Stimulated activated CD4-positive, alpha-beta T cell treated with anti-CD3 and anti-CD28 coated beads, Interleukin-15, amount 100 ng/mL, for 48 hours (primary cell): Measurements from ENCODE around the gene C1QTNF8.

Source experiments
- DNase-seq, 2 donors: peaks; one replicate each; pipeline ENCODE4 v3.0.0-alpha.2; 2020; ENCODE audit warnings: low read depth in 2 of 2

Gene C1QTNF8

DNA sequence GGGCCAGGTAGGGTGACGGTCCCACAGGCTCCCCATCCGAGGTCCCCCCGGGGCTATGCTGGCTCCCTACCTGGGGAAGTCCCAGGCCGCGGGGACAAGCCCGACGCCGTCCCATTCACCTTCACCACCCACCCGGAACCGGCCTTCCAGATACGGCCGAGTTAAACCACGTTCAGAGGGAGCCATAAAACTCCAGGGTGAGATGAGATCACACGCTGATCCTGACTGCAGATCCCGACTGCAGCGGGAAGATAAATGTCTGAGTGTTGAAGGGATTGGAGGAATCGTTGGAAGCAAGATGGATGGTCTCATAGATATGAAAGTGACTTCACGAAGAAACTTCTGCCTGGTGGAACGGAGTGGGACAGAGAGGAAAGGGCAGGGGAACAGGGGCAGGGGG lies 13.6 kb upstream of the C1QTNF8 start:
- DNase-seq, result no peak

DNA sequence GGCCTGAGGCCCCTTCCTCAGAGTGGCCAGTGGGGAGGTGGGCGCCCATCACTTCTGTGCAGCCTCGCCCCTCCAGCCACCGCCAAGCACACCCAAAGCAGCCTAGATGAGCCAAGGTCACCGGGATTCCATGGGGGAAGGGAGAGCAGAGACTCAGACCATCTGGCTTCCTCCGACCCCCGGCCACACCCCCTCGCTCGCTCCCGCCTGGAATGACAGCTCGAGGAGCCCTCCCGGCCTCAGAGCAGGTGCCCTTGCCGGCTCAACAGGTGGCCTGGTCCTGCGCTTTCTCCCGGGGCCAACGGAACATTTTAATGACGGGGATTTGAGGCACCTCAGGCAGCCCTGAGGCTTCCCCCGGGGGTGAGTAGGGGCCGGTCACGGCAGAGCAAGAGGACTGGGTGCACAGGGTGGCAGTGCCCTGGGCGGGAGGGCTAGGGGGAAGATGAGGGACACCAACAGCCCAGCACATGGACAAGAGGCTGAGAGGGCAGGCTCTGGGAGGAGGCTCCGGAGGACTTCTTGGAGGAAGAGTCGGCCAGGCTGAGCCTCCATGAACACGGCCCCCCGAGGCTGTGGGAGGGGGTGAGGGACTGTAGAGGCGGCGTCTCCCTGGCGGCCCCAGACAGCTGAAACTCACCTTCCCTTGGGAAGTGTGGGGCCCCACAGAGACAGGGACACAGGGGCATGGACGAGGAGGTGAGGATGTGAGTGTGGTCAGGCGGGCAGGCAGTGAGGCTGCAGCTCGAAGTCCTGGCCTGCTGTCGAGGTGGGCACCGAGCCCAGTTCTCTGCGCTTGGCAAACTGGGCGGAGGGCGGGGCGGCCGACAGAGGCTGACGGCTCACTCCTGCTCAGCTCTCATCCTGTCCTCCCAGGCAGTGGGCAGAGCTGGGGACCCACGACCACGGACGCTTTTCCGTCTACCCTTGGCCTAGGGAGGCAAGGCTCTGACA lies 12.5 kb upstream of the C1QTNF8 start:
- DNase-seq, result no peak

DNA sequence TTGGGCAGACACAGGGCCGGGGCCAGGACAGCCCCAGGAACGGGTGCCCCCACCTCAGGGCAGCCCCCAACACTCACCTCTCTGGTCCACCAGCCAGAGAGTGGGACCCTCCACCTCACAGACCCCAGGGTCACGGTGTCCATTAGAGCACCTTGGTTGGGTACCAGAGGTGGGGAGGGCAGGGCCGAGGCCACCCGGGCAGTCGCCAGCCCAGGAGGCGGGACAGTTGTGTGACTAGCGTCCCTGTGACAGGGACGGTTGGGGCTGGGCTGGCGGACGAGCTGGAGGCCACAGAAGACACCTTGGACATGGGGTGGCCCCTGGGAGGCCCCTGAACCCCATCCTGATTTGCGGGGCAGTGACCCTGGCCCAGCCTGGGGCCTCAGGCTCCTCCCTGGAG lies 11.7 kb upstream of the C1QTNF8 start:
- DNase-seq, result no peak

DNA sequence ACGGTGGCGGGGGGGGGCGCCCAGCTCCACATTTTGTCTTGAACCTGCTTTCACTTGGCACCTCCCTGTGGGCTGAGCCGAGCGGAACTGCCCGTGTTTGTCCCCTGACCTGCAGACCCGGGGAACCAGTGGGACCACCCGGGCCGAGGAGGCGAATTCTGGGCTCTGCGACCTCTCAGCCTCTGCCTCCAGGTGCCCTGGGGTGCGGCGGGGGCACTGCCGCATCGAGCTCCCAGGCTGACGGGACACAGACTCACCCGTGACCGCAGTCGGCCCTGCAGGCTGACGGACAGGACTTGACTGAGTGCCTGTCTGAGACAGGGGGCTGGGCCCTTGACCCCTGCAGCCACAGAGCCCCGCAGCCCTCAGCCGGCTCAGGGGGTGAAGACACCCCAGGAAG lies 11.1 kb upstream of the C1QTNF8 start:
- DNase-seq, result no peak

DNA sequence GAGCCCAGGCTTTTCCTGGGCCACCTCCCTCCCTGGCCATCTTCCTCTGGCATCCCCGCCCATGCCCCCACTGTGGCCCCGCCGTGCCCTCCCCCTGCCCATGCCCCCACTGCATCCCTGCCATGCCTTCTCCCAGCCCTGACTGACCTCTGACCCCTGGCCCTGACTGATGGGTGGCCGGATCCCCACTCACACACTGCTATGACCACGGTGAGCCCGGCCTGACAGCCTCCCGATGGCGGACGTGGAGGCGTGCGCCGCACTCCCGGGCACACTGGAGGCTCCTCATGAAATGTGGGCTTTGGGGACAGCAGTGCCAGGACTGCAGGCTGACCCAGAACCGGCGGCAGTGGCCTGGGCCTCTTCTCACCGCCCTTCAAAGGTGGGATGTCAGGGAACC lies 10.6 kb upstream of the C1QTNF8 start:
- DNase-seq, result no peak

DNA sequence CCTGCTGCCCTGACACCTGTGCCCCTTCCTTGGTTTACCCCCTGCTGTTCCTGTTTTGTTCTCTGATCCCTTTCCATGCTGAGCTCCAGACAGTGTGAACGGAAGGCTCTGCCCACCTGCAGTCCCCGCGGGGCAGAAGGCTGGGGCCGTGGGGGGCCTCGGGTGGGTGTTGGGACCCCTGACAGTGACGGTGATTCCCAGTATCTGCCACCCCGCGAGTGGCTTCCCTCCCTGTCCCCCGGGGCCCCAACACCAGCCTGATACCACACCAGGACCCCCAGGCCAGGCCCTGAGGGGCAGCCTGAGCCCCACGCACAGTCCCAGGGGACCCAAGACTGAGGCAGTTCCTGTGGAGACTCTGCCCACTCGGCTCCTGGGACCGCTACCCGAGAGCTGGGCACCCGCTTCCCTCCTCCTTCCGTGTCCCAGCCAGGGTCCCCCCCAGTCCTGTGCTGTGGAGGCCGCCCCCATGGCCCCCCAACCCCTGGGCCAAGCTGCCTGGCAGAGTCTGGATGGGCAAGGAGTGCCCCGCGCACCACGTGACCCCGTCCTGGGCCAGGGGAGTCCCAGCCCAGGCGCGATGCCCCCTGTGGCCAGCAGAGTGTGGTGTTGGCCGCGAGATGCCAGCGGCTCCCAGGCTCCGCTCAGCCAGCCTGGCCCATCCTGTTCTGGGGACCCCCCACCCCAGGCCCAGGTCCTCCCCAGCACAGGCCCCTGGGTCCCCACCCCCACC lies 10.0 kb upstream of the C1QTNF8 start:
- DNase-seq, result peak; percentile 21 to 41

DNA sequence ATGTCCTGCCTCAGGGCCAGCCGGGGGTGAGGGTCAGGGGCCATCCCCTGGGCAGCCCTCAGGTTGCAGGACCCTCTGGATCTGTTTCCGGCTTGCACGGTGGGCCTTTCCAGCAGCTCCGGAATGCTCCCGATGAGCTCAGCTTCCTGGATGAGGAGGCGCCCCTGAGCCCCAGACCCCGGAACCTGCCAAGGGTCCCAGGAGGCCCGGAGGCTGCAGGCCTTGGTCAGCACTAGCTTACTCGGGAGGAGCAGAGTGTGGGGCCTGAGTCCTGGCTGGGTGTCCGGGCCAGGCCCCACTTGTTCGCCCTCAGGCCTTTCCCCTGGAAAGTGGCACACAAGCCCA lies 7.6 kb upstream of the C1QTNF8 start:
- no peak for DNase-seq

DNA sequence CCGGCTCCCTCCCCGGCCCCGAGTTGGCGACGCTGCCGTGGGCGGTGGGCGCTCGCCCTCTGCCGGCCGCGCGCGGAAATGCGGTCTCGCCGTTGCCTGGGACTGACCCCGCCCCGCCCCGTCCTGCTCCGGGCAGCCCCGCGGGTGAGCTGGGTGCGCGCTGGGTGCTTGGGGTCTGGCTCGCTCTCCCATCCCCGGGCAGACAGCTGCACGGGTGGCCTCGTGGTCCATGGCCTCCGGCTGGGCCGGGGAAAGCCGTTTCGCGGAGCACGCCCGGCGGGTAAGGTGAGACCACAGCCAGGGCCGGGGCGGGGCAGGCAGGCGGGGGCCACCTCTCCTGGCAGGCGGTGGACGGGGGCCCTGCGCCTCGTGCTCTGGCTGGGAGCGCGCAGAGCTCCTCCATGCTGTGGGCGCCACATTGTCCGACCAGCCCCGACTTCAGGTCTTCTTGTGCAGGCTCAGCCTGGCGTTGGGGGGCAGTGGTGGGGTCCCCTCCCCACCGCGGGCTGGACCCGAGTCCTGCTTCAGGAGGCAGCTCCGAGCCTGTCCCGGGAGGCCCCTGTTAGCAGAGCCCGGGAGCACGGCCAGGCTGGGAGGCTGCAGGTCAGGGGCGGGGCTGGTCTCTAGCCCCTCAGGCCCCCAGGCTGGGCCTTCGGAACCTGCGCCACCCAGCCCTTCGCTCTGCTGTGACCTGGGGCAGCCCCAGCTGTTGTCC lies 7.0 kb upstream of the C1QTNF8 start:
- peak; percentile 38 to 60 for DNase-seq

DNA sequence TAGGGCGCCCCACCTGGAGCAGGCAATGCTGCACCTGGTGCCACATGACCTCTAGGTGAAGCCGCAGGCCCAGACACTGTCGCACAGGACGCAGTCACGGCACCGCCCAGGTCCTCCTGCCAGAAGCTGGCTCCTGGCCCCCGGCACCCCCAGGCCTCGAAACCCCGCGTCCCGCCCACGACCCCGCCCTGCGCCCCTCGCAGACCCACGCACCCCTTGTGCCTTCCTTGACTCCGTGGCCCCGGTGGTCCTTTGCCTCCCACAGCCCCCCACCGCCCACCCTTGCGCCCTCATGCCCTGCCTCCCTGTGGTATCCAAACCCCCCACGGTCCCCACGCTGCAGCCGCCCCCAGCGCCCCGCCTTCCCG lies 6.3 kb upstream of the C1QTNF8 start:
- no peak for DNase-seq

DNA sequence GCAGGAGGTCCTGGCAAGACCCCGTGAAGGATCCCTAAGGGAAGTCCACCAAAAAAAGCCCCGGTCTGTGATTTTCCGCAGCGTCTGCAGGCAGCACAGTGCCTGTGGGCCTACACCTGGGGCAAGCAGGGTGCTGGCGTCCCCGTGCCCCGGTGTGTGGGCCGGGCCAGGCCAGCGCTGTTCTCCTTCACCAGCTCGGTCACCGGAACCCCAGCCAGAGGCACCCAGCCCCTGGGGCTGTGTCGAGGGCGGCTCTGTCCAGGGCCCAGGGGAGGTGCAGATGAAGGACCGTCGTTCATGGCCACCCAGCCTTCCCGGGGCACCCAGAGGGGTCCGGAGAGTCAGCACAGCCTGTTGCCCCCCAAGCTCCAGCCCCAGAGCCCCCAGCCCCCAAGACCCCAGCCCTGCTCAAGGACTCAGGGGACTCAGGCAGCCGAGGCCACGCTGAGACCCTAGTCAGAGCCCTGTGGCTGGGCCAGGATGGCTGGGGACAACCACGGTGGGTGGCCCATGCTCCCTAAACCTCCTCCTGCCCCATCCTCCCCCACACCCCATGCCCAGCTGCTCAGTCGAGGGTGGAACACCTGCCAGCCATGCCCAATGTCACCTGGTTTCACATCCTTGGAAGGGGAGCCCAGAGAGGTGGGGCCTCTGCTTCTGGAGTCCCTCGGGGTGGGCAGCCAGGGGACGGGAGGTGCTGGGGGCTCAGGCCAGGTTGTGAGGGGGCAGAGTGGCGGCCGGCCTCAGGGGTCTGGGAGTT lies 5.7 kb upstream of the C1QTNF8 start:
- DNase-seq, result no peak

DNA sequence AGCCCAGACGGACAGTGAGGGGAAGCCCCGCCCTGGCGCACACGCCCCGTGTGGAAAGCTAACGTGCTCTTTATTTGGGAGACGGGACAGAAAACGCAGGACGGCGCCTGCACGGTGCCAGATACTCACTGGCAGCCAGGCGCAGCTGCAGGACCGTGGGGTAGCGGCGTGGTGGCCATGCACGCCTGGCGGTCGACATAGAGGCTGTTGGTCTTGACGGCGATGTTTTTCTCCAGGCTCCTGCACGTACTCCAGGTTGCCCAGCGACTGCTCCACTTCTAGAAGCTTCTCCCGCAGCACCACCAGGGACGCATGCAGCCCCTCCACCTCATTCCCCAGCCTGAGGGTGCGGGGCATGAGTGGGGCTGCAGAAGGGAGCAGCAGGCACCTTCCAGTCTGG lies 5.1 kb upstream of the C1QTNF8 start:
- no peak for DNase-seq

DNA sequence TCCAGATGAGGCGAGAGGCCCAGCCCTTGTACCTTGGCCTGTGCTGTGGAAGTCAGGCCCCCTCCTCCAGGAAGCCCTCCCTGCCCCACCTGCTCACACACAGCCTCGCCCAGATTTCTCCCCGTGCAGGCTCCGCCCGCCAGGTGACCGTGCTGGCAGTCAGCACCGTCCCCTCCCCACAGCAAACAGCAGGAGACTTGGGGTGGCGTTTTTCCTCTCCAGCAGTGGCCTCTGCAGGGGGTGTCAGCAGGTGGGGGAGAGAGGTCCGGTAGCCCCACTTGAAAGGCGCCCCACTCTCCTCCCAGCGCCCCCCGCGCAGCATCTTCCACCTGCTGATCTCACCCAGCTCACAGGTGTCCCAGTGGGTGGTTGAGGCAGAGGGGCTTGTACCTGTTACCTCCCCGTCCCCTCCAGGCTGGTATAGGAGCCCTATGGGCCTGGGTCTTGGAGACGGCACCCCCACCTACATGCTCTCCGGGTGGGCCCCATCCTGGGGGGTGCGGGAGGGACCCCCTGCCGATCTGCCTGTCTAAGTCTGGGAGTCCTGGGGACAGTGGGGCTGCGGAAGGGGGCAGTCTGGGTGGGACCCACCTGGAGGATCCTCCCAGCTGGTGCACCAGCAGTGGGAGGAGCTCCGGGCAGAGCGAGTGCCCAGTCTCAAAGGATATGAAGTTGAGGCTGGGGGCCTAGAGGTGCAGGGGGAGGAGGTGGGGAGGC lies 4.2 kb upstream of the C1QTNF8 start:
- no peak for DNase-seq

DNA sequence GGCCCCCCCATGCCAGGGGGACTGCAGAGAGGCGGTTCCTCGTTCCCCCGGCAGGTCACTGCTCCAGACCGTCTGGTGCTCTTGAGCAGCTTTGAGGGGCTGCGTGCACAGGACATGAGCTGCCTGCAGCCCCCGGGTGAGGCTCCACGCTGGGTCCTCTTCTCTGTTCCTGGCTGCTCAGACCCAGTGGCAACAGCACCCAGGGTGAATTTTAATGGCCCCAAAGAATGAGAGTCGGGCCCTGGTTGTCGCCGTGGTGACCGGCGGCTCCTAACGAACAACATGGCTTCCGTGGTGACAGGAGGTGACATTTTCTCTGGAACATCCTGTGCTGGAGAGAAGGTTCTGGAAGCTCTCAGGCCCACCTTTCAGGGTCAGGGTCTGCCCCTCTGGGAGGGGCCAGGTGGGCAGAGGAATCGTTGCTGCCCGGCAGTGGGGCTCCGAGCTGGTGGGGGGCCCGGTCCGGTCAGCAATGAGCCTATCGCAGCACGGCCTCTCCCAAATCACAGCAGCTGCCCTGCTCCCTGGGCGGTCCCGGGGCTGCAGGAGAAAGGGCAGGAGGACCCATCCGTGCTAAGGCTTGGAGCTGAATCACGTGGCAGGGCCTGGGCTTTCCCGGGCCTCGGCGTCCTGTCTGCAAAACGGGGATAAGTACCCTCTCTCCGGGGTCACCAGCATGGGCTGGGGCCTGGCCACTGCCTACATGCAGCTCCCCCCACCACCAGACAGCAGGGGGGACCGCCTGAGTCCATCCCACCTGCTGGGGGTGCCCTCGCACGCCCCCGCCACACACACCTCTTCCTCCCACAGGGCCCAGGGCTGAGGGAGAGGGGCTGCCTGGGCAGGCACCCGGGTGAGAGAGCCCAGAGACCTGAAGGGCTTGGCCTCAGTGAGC lies 3.4 kb upstream of the C1QTNF8 start:
- DNase-seq, result no peak

DNA sequence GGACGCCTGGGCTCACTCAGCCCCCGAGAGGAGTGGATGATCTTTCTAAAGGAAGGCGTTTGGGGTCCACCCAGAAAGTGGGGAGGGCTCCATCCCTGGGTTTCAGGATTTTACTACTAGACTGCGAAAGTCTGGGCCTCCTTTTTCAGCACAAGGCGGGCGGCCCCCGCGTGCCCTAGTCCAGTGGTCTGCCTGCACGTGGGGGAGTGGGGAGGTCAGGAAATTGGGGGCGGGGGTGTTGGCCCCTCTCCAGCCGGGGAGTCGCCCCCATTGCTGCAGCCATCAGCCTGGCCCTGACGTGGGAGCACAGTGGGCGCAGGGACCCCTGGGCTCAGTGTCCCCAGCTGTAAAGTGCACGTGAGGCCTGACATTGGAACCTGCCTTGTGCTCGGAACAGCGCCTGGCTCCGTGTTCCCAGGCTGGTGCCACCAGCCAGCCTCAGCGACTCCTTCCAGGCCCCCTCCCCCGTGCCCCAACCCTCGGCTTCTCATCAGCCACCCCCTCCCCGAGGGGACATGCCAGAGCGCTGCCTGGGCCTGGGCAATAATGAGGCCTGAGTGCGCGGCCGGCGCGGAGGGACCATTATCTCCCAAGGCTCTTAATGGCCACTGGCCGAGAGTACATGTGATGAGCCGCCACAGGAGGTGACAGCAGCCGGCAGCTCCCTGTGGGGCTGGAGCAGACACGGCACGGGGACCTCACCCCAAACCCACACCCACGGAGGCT lies 2.4 kb upstream of the C1QTNF8 start:
- no peak for DNase-seq

DNA sequence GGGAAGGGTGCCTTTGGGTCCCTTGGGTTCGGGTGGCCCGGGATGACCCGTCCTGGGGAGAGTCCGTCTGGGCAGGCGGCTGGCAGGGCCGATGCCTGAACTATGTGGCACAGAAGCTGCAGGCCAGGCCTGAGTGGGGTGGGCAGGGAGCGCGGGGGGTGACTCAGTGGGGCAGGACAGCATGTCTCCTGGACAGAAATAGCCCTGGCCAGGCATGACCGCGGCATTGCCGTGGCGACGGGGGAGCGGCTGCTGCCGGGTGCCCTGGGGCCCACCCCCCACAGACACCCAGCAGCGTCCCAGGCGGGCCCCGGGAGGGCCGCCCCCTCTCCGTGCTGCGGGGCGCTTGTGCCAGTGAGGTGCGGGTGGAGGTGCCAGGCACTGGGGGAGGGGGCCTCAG lies 1.8 kb upstream of the C1QTNF8 start:
- DNase-seq, result no peak

DNA sequence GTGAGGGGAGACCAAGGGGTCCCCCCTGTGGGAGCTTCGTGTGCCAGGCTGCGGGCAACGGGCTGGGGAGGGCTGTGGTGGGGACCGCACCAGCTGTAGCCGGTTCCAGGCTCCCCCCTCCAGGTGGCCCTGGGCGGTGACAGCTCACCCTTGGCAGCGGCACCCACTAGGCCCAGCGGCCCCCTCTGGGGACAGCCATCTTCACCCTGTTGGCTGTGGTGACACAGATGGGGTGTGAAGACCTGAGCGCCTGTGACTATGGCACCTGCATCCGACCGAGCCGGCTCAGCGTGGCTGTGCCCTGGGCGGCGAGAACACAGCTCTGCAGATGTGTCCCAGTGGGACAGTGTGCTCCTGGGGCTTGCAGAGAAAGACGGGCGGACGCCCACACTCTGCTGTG lies 1.1 kb upstream of the C1QTNF8 start:
- DNase-seq, result no peak

DNA sequence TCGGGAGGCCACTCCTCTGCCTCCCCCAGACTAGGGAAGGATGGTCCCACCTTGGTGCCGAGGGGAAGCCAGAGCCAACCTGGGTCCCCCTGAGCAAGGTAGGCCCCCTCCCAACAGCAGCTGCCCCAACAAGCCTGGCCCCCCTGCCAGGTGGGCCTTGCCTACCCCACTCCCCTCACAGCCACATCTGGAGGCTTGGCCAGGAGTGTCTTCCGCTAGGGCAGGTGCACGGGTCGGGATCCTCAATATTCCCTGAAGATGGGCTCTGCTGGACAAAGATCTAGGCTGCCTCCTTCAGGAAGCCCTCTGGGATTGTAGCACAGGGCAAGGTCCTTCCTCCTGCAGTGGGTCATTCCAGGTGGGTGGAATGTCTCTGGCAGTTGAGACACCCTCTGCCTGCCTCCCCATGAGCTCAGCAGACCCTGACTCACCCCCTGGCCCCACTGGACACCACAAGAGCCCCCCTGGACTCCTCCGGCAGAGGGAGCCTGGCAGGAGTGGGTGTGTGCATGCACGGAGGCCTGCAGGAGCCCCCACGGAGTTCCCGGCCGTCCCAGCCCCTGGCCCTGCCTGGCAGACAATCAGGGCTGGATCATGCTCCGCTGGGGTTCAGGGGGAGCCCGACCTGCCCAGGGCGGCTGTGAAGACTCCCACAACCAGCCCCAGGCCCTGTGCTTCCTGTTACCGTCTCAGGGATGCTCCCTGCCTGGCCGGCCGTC lies 435 bp downstream of the C1QTNF8 start:
- DNase-seq, result no peak

DNA sequence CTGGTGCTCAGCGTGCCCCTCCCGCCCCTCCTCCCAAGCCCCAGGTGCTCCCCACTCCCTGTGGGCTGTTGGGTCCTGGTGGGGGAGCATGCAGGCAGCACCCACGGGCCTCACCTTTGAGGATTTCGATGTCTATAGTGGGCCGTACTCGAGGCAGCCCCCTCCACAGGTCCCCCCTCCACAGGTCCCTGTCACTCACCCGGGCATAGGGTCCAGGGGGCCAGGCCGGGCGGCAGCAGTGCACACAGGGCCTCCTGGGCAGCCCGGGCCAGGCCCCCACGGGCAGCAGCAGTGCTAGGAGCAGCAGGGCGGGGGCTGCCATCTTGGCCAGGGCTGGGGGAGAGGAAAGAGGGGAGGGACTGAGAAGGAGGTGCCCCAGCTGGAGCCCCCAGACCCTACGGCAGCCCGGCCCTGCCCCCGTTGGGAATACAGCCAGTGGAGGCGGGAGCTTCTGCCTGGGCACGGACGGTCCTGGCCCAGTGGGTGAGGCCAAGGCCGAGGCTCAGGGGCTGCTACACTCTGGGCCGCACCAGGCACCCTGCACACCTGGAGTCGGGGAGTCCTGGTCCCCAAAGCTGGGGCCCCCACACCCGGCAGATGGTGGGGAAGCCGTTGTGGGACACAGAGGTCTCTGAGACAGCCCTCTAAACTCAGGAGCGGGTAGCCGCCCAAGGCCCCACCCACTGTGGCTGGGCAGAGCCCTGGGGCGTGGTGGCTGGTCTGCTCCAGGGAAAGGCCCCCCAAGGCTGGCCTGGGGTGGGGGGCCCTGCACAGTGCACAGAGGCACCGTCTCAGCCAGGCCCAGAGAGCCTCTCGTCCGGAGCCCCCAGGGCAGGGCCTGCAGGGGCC lies 1.2 kb downstream of the C1QTNF8 start:
- DNase-seq, result no peak
